ENCODE results near the gene KLHDC4. TPM values are rescaled to one million over a fixed set of nuclear protein-coding genes. Genes with fewer than 3 reads are reported as not detected.
A peak's percentile ranks its signal among the peaks of the same experiment; 100 is the strongest.

The KLHDC4 gene
- total and polyA plus RNA-seq, 4 donors: 8.2 to 27.6 (median 14.2) TPM

DNA sequence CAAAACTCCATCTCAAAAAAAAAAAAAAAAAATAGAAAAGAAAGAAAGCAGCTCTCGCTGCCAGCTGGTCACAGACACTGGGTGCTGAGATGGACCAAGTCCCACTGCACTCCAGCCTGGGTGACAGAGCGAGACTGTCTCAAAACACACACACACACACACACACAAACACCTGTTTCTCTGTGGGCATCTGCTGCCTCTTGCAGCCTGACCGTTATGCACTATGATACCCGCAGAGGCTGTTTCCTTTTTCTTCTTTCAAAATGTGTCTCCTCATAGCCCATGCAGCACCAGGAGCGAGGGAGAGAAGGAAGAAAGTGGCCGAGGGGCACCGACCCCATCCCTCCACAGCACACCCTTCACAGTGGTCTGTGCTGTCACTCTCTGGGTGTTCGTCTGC is 36.9 kb upstream of the KLHDC4 start (continued):
- TF ChIP-seq, protein P1, sequence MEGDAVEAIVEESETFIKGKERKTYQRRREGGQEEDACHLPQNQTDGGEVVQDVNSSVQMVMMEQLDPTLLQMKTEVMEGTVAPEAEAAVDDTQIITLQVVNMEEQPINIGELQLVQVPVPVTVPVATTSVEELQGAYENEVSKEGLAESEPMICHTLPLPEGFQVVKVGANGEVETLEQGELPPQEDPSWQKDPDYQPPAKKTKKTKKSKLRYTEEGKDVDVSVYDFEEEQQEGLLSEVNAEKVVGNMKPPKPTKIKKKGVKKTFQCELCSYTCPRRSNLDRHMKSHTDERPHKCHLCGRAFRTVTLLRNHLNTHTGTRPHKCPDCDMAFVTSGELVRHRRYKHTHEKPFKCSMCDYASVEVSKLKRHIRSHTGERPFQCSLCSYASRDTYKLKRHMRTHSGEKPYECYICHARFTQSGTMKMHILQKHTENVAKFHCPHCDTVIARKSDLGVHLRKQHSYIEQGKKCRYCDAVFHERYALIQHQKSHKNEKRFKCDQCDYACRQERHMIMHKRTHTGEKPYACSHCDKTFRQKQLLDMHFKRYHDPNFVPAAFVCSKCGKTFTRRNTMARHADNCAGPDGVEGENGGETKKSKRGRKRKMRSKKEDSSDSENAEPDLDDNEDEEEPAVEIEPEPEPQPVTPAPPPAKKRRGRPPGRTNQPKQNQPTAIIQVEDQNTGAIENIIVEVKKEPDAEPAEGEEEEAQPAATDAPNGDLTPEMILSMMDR (IDR thresholded peaks at IDR 0.05; ENCODE audit: low read depth, low read length, missing input control): no peak
- no peak for TF ChIP-seq HNF4A (conservative IDR thresholded peaks at IDR 0.05)
- no peak for TF ChIP-seq JUND (IDR thresholded peaks at IDR 0.05)
- no peak for TF ChIP-seq RAD21 (IDR thresholded peaks at IDR 0.05)

DNA sequence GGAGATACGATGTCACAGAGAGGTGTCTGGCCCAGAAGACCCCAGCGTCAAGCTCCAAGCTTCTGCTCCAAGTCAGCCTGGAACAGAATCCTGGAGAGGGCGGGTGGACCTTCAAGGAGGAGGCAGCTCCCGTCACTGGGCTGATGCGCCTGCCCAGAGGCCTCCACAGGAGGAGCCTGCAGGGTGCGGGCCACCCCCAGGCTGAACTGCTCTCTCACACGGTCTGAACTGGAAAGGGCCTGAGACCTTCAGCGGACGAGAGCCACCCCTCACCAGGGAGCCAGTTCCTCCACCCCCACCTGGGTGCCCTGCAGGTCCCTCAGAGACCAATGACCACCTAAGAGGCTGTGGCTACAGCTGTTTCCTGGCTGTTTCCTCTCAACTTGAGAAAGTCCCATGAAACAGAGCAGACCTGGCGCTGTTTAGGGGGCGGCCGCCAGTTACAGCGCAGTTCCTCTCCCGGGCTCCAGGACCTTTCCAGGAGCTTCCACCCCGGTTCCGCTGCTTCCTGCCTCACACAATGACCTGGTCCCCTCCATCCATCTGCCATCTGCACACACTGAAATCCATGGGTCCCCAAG is 36.0 kb upstream of the KLHDC4 start:
- H3K27me3 ChIP-seq (ENCODE audit: control insufficient read depth in 4 of 4, insufficient read depth in 4 of 4, low read length in 3 of 4): no peaks in the 10 kb centered on the region
- H3K4me1 ChIP-seq (ENCODE audit: control insufficient read depth in 4 of 4, insufficient read depth in 4 of 4, low read length in 3 of 4): peaks cover 0 to 4% (median 0%) of the 10 kb centered on the region in 4 donors
- no peak overlapping the region for H3K9ac ChIP-seq (ENCODE audit: low read depth in 1 of 2, low read length in 2 of 2)
- no peaks in the 10 kb centered on the region for H3K36me3 ChIP-seq (ENCODE audit: control insufficient read depth in 4 of 4, insufficient read depth in 3 of 4, low read depth in 1 of 4, low read length in 3 of 4)
- DNase-seq (ENCODE audit: low spot score): no peak
- WGBS: 91% methylated on average over 16 of the region's 16 CpGs
- H3K4me3 ChIP-seq (ENCODE audit: low read depth in 1 of 3, low read length in 3 of 3): no peak overlapping the region
- H3K27ac ChIP-seq (ENCODE audit: low read depth in 1 of 2, low read length in 2 of 2): no peak overlapping the region
- TF ChIP-seq FOXA2 (IDR thresholded peaks at IDR 0.05) (no peak), HNF4A (conservative IDR thresholded peaks at IDR 0.05) (no peak), EGR1 (IDR thresholded peaks at IDR 0.05; ENCODE audit: low read depth in 2 of 2) (no peak), SP1 (IDR thresholded peaks at IDR 0.05) (no peak), JUND (IDR thresholded peaks at IDR 0.05) (no peak), GABPA (IDR thresholded peaks at IDR 0.05 in 1 of 2, conservative IDR thresholded peaks at IDR 0.05 in 1 of 2) (no peak), FOXA1 (IDR thresholded peaks at IDR 0.05) (no peak)
- TF ChIP-seq, protein P2, sequence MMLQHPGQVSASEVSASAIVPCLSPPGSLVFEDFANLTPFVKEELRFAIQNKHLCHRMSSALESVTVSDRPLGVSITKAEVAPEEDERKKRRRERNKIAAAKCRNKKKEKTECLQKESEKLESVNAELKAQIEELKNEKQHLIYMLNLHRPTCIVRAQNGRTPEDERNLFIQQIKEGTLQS (IDR thresholded peaks at IDR 0.05): no peak
- TF ChIP-seq, protein P3, sequence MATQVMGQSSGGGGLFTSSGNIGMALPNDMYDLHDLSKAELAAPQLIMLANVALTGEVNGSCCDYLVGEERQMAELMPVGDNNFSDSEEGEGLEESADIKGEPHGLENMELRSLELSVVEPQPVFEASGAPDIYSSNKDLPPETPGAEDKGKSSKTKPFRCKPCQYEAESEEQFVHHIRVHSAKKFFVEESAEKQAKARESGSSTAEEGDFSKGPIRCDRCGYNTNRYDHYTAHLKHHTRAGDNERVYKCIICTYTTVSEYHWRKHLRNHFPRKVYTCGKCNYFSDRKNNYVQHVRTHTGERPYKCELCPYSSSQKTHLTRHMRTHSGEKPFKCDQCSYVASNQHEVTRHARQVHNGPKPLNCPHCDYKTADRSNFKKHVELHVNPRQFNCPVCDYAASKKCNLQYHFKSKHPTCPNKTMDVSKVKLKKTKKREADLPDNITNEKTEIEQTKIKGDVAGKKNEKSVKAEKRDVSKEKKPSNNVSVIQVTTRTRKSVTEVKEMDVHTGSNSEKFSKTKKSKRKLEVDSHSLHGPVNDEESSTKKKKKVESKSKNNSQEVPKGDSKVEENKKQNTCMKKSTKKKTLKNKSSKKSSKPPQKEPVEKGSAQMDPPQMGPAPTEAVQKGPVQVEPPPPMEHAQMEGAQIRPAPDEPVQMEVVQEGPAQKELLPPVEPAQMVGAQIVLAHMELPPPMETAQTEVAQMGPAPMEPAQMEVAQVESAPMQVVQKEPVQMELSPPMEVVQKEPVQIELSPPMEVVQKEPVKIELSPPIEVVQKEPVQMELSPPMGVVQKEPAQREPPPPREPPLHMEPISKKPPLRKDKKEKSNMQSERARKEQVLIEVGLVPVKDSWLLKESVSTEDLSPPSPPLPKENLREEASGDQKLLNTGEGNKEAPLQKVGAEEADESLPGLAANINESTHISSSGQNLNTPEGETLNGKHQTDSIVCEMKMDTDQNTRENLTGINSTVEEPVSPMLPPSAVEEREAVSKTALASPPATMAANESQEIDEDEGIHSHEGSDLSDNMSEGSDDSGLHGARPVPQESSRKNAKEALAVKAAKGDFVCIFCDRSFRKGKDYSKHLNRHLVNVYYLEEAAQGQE (IDR thresholded peaks at IDR 0.05): no peak
- H3K9me3 ChIP-seq (ENCODE audit: control insufficient read depth in 4 of 4, low read length in 3 of 4): no peaks in the 10 kb centered on the region

GRCh38 chr16:87800497-87800896 is 34.7 kb upstream of the KLHDC4 start:
- no peaks in the 10 kb centered on the region for H3K36me3 ChIP-seq (ENCODE audit: control insufficient read depth in 4 of 4, insufficient read depth in 3 of 4, low read depth in 1 of 4, low read length in 3 of 4)
- H3K27me3 ChIP-seq (ENCODE audit: control insufficient read depth in 4 of 4, insufficient read depth in 4 of 4, low read length in 3 of 4): no peaks in the 10 kb centered on the region
- H3K9me3 ChIP-seq (ENCODE audit: control insufficient read depth in 4 of 4, low read length in 3 of 4): no peaks in the 10 kb centered on the region
- no peak overlapping the region for H3K9ac ChIP-seq (ENCODE audit: low read depth in 1 of 2, low read length in 2 of 2)
- no peak overlapping the region for H3K4me3 ChIP-seq (ENCODE audit: low read depth in 1 of 3, low read length in 3 of 3)
- no peak overlapping the region for H3K27ac ChIP-seq (ENCODE audit: low read depth in 1 of 2, low read length in 2 of 2)
- WGBS: 59% methylated on average over 6 of the region's 6 CpGs
- DNase-seq (ENCODE audit: low spot score): no peak
- H3K4me1 ChIP-seq (ENCODE audit: control insufficient read depth in 4 of 4, insufficient read depth in 4 of 4, low read length in 3 of 4): peaks cover 0 to 4% (median 0%) of the 10 kb centered on the region in 4 donors
- TF ChIP-seq YY1 (IDR thresholded peaks at IDR 0.05): peak; percentile 30
- TF ChIP-seq SP1 (IDR thresholded peaks at IDR 0.05): peak; percentile 33
- no peak for TF ChIP-seq JUND (IDR thresholded peaks at IDR 0.05)
- TF ChIP-seq RXRA (IDR thresholded peaks at IDR 0.05): no peak
- no peak for TF ChIP-seq FOXA1 (IDR thresholded peaks at IDR 0.05)
- peak; percentile 28 to 31 for TF ChIP-seq HNF4A (conservative IDR thresholded peaks at IDR 0.05)

All from liver (tissue), 9 donors.